ELR (cell line): ENCODE data around the gene ILKAP.
A peak's percentile ranks its signal among the peaks of the same experiment; 100 is the strongest.

Experiments used
- DNase-seq: peaks from one replicate; pipeline ENCODE4 v3.0.0-alpha.2; 2015; ENCODE audit warnings: low read depth

The ILKAP gene

DNA sequence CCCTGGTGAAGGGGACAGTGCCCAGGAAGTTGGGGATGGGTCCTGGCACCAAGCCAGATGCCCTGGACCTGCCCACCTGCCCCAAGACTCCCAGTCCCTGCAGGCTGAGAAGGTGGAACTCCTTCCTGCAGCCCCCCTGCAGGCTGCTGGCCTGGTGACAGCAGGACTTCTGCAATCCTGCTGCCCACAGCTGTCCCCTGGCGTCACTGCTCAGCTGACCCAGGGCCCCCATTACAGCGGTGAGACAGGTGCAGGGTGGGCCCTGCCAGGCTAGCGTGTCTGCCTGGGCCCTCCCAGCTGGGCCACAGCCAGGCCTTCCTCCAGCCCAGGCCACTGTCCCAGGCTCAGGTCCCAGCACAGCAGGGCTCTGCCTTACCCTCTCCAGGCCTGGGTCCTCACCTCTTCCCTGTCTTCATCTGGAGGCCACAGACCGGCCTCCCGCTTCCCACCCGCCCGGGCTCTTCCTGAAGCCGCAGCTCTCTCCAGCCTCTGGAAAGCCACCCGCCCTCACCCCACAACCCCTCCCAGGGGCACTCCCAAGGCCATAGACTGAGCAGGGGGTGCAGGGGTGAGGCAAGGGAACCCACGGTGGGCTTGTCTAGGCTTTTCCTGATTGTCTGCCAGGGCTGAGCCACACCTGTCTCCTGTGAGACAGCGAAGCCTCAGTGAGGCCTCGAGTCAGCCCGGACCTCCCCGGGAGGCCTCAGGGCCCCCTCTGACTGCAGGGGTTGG is 53.5 kb downstream of the ILKAP start:
- DNase-seq = no peak

DNA sequence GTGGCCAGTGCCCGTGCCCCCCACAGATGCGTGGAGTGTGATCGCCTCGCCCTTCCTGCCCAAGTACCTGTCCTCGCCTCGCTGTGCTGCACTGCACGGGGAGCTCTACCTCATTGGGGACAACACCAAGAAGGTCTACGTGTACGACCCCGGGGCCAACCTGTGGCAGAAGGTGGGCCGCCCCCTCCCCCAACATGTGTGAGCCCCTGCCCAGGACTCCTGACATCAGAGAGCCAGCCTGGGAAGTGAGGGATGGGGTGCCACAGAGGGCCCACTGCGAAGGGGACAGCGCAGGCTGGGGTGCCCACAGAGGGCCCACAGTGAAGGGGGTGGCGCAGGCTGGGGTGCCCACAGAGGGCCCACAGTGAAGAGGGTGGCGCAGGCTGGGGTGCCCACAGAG is 54.5 kb downstream of the ILKAP start:
- DNase-seq = no peak

GRCh38 chr2:238146884-238147544 is 56.5 kb downstream of the ILKAP start:
- no peak for DNase-seq

DNA sequence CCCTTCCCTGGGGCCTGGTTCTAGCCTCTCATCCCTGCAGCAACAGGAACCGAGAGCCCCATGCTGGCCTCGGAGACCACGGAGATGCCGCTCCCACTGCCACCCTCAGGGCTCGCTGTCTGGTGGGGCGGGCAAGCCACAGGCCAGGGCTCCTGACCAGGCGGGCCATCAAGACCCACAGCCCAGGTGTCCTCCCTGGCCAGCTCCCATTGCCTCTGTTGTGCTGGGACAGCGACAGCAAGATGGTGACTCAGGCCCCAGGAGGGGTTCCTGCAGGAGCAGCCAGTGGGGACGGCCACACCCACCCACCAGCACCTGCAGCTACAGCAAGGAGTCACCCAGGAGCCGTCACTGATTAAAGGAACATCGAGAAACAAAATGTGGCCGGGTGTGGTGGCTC is 57.6 kb downstream of the ILKAP start:
- DNase-seq = no peak

DNA sequence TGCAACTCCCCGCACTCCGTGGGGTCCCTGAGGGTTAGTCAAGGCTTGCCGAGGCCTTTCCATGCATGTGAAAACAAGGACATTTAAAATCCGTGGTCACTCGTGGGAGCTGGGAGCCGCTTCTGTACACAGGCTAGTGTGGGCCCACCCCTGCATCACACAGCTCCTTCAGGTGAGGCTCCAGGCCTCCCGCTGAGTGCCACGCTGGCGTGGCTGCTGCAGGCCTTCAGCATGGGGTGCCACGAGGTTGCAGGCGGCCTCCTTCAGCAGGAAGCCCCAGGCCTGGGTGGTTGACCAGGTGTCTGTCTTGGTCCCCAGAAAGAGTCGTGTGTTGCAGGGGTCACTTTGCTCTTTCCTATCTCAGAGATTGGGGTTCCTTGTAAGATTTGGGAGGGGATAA is 58.4 kb downstream of the ILKAP start:
- no peak for DNase-seq

DNA sequence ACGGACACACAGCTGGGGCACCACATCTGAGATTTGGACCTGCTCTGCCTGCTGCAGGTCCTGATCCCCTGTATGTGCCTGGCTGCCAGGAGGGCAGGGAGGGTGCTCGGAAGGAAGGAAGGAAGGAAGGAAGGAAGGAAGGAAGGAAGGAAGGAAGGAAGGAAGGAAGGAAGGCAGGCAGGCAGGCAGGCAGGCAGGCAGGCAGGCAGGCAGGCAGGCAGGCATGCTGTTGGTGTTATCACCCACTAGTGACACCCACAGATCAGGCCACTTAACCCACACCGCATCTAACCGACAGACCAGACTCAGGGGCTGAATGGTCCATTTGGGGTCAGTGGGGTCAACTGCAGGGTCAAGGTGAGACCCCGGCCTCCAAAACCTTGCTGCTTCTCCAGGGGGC is 59.2 kb downstream of the ILKAP start:
- DNase-seq = no peak

DNA sequence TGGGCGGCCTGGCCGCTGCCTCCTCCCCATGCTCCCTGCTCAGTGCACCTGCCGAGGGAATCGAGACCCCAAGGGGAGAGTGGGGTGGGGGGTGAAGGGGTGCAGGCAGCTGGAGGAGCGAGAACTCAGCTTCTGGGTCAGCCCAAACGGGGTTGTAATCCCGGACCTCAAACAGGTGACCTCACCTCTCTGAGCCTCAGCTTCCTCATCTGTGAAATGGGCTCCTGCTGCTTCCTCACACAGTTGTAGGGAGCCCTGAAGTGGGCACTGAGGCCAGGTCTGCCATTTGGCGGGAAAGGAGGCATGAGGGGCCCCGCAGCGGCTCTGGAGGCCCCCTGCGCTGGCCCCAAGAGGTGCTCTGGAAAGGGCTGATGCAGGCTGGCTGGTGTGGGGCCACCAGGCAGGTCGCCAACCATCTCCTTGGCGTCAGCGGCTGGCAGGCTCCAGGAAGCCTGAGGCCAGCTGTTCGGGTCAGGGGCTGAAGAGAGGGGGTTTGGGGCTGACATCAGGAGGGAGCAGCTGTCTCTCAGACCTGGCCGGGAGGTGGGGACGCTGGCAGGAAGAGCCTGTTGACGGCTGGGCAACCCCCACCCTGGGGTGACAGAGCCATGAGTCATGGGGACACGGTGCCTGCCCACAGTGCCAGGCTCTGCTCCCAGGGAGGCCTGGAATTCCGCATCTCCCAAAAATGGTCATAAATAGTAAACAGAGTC is 60.1 kb downstream of the ILKAP start:
- peak; percentile 77 for DNase-seq

- DNase-seq = no peak
Measured at GRCh38 chr2:238142382-238143205, 60.9 kb downstream of the ILKAP start.

DNA sequence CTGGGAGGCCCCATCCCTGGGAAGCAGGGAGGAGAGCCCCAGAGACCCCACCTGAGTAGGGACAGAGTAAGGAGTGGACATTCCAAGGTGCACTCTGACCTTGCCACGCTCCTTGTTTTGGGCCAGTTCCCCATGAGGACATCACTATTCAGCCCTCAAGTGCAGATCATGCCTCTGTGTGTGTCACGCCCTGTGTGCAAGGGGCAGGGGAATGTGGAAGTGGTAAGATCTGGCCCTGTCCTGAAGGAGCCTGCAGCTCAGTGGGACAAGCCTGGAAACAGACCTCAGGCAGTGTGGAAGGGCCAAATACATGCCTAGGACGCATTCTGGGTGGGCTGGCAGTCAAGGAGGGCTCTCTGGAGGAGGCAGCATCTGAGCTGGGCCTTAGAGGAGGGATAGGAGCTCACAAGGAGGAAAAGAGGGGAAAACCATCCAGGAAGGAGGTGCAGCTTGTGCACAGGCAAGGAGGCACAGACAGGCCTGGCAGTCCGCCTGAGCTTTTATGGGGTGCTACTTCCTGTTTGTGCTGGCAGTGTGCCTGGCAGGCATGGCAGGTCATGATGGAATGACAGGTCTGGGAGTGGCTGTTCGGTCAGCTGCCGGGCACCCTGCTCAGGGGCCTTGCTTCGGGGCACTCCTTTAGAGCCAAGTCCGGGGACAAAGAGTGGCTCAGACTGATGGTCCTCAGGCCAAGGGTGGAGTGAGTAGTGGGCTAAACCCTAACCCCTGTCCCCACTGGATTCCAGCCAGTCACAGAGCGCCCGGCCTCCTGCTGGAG is 61.8 kb downstream of the ILKAP start:
- peak; percentile 58 for DNase-seq

- DNase-seq = no peak
Measured at GRCh38 chr2:238140721-238141540, 62.6 kb downstream of the ILKAP start.

DNA sequence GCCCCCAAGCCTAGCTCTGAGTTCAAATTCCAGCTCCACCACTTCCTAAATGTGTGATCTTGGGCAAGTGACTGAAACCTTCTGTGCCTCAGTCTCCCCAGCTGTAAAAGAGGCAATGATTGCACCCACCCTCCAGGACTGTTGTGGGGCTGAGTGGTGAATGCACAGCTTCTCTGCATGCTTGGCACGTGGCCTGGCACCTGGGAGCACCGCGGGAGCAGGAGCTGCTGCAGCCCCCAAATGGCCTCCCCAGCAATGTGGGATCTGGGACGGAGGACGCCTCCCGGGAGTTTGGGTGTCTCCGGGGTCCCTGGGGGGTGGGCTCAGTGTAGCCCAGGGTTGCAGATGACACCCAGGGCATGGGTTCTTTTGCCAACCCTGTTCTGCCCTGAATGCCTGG is 63.5 kb downstream of the ILKAP start:
- no peak for DNase-seq

- DNase-seq = no peak
Measured at GRCh38 chr2:238139196-238140039, 64.1 kb downstream of the ILKAP start.

DNA sequence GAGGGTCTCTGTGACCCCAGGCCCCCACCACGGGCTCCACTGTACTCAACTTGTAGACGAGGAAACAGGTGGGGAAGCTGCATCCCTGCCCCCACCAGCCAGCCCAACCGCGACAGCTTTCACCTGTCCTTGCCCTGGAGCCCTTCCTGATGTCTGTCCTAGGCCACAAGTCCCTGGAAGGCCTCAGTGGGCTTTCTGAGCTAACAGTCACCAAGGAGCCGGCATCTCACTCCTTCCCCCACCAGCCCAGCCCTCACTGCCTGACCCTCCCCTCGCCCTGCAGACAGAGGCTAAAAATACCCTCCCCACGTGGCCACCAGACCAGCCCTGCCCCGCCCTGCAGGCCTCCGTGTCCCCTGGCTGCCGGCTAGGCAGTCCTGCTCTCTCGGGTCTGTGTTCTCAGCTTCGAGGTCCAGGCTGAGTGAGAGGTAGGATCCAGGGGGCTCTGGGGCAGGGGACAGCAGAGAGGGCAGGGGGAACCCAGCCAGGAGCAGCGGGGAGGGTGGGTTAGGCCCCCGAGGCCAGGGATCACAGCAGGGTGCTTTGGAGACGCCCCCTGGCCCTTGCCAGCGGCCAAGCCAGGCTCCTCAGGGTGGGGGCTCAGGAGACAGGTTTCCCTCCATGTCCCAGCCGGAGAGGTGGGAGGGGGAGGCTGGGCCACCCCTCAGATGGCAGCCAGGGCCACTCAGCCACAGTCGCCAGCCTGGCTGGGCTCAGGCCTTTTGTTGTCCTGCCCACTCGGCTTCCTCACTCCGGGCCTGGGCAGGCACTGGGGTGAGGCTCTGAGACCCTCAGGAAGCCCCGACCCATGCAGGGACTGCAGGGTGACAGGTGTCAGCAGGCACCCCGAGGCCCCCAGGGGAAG is 64.9 kb downstream of the ILKAP start, which contains the start of gene KLHL30:
Gene KLHL30, plus strand, starts transcription at position 338 of the 865 bp plus-strand sequence. CDS start 2,087 bp downstream, outside the sequence.
- DNase-seq = no peak

DNA sequence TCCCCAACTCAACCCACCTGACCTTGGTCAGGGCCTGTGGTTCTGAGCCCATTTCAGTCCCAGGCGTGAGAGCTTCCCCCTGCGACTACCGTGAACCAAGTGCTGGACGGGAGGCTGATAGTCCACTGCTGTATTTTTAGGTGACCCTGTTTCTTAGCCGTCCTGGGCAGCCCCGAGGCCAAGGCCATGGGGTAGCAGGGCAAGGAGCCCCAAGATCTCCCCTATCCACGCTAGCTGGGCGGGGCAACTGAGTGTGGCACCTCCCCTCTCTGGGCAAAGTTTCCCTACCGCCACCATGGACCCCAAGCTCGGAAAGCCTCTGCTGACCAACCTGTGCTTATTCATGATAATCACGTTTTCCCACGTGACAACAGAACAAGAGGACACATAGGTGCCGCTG is 65.6 kb downstream of the ILKAP start:
- DNase-seq = no peak

GRCh38 chr2:238136820-238137537 is 66.5 kb downstream of the ILKAP start:
- peak; percentile 59 for DNase-seq

GRCh38 chr2:238135601-238136150 is 67.8 kb downstream of the ILKAP start:
- no peak for DNase-seq

GRCh38 chr2:238134393-238134785 is 69.1 kb downstream of the ILKAP start:
- DNase-seq = no peak
